Ovary (tissue), 3 donors: ENCODE results near the gene THSD4.

Source experiments
- CTCF ChIP-seq, 3 donors: fragments of 450-650 bp in 2 of 3; fragments of 200-600 bp in 1 of 3; IDR thresholded peaks; one replicate each; pipeline versions ENCODE4 v1.5.1 to v1.8.0; 2016 to 2022; ENCODE audit warnings: antibody characterized with exemption in 3 of 3, mild to moderate bottlenecking in 1 of 3
- POLR2A ChIP-seq: fragments of 450-650 bp; IDR thresholded peaks from one replicate; pipeline ENCODE4 v1.6.1; 2017; ENCODE audit warnings: antibody characterized with exemption, mild to moderate bottlenecking, moderate library complexity
- donor health status: DM: no; HTN: no; CAD: no.

GRCh38 chr15:71238926-71239325 is 123.7 kb downstream of the THSD4 start:
- TF ChIP-seq CTCF (IDR thresholded peaks at IDR 0.05) = no peak
- no peak for TF ChIP-seq POLR2A
